HFFc6 (cell line): Measurements from ENCODE around the gene OCA2. TPM values are rescaled to one million over a fixed set of nuclear protein-coding genes. Genes with fewer than 3 reads are reported as not detected.

Experiments used
- DNase-seq: peaks from one replicate; pipeline ENCODE4 v3.0.0-alpha.2; 2018
- H3K27ac Mint-ChIP-seq: 2 replicates; pipeline ENCODE4 v1.8.0; 2020; ENCODE audit warnings: mild to moderate bottlenecking, mixed read lengths
- H3K27me3 Mint-ChIP-seq: 2 replicates; pipeline ENCODE4 v1.8.0; 2021; ENCODE audit warnings: mild to moderate bottlenecking, moderate library complexity, mixed read lengths; ENCODE audit not compliant: insufficient read depth
- H3K36me3 Mint-ChIP-seq: 2 replicates; pipeline ENCODE4 v1.8.0; 2021; ENCODE audit warnings: low read depth, mixed read lengths
- H3K4me1 Mint-ChIP-seq: 2 replicates; pipeline ENCODE4 v1.8.0; 2020; ENCODE audit warnings: low read depth, mixed read lengths
- H3K4me3 Mint-ChIP-seq: 2 replicates; pipeline ENCODE4 v1.8.0; 2020; ENCODE audit warnings: mild to moderate bottlenecking, moderate library complexity, mixed read lengths
- H3K9me3 Mint-ChIP-seq: 2 replicates; pipeline ENCODE4 v1.8.0; 2020; ENCODE audit warnings: mild to moderate bottlenecking, mixed read lengths
- total RNA-seq, 6 experiments: library from RNA; stranded (reverse); fragmentation: NEBNext Ultra II Directional; extraction: Animal tissue kit (Norgen Biotek cat#: 25700); gene quantifications; 2 replicates in 1 of 6; 3 replicates in 5 of 6; pipeline ENCODE4 v1.2.3, GENCODE V29; 2021
- TF ChIP-seq, protein P1 (sequence below): fragments of 200-600 bp; sonication (generic); IDR thresholded peaks from 2 replicates; pipeline ENCODE4 v1.5.0; 2021; ENCODE audit warnings: antibody characterized with exemption, mild to moderate bottlenecking

OCA2 gene
- total RNA-seq, 6 experiments from 2014 or later, result not detected

DNA sequence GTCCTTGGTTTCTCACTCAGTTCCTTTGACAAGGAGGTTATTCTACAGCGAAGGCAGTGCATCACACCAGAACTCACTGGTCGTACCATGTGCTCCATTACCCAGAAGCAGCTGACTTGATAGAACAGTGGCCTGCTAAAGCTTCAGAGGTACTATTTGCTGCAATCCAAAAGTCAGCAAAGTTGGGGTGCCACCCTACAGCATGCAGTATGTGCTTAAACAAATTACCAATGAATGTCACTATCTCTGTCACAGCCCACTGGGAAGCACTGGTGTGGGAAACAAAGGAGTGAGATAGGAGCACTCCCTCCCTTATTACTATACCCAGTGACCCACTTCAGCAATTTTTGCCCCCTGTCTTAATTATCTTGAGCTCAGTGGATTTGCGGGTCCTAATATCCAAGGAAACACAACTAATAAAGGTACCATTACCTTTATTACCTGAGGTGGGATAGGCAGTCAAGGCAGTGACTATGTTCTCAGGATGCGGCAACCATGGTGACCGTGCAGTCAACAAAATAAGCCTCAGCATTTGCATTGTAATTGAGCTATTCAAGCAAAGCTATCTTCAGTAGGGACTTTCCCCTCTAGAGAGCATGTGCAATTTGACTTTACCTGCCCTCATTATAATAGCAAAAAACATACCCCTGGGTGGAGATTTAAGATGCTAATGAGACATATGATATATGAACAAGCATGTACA lies 199.4 kb downstream of the OCA2 start:
- Mint-ChIP-seq H3K36me3 (peaks cover 5% of the 10 kb centered on the region; the same call in 1 of the 2 replicates), H3K27me3 (no peaks in the 10 kb centered on the region; the same call in none of the 2 replicates), H3K27ac (no peak overlapping the region), H3K4me1 (no peaks in the 10 kb centered on the region), H3K9me3 (peaks cover 43% of the 10 kb centered on the region), H3K4me3 (no peak overlapping the region)
- TF ChIP-seq, protein P1, sequence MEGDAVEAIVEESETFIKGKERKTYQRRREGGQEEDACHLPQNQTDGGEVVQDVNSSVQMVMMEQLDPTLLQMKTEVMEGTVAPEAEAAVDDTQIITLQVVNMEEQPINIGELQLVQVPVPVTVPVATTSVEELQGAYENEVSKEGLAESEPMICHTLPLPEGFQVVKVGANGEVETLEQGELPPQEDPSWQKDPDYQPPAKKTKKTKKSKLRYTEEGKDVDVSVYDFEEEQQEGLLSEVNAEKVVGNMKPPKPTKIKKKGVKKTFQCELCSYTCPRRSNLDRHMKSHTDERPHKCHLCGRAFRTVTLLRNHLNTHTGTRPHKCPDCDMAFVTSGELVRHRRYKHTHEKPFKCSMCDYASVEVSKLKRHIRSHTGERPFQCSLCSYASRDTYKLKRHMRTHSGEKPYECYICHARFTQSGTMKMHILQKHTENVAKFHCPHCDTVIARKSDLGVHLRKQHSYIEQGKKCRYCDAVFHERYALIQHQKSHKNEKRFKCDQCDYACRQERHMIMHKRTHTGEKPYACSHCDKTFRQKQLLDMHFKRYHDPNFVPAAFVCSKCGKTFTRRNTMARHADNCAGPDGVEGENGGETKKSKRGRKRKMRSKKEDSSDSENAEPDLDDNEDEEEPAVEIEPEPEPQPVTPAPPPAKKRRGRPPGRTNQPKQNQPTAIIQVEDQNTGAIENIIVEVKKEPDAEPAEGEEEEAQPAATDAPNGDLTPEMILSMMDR, result no peak
- no peak for DNase-seq

DNA sequence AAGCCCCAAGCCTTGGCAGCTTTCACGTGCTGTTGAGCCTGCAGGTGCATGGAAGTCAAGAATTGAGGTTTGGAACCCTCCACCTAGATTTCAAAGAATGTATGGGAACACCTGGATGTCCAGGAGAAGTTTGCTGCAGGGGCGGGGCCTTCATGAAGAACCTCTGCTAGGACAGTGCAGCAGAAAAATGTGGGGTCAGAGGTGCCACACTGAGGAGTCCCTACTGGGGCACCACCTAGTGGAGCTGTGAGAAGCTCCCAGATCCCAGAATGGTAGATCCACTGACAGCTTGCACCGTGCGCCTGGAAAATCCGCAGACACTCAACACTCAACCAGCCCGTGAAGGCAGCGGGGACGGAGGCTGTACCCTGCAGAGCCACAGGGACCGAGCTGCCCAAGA lies 201.6 kb downstream of the OCA2 start:
- Mint-ChIP-seq H3K4me3 (no peak overlapping the region), H3K36me3 (peaks cover 5% of the 10 kb centered on the region; the same call in 1 of the 2 replicates)
- no peak for DNase-seq

DNA sequence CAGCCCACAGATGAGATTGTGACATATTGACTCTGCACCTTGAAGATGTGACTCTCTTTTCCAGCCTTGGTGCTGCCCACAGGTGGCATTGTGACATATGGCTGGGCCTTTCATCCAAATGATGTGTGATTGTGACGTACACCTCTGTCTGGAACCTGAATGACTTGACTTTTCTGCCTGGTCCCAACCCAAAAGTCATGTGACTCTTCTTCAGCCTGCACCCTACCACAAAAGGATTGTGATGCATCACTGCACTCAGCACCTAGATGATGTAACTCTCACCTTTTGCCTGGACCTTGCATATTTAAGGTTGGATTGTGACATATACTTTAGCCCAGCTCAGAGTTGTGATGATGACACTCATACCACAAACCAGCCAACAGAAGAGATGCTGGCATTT lies 204.5 kb downstream of the OCA2 start:
- peaks cover 7% of the 10 kb centered on the region; the same call in 1 of the 2 replicates for H3K36me3 Mint-ChIP-seq
- no peaks in the 10 kb centered on the region for H3K4me1 Mint-ChIP-seq
- DNase-seq, result no peak
- TF ChIP-seq, protein P1, result no peak
- H3K9me3 Mint-ChIP-seq, result peaks cover 60% of the 10 kb centered on the region
- no peaks in the 10 kb centered on the region; the same call in none of the 2 replicates for H3K27me3 Mint-ChIP-seq
- H3K27ac Mint-ChIP-seq, result no peak overlapping the region
- no peak overlapping the region for H3K4me3 Mint-ChIP-seq

More for the DNA sequence above, 201.6 kb downstream of the OCA2 start:
- no peaks in the 10 kb centered on the region; the same call in none of the 2 replicates for H3K27me3 Mint-ChIP-seq
- no peak overlapping the region for H3K27ac Mint-ChIP-seq
- no peaks in the 10 kb centered on the region for H3K4me1 Mint-ChIP-seq
- TF ChIP-seq, protein P1, result no peak
- H3K9me3 Mint-ChIP-seq, result peaks cover 48% of the 10 kb centered on the region

DNA sequence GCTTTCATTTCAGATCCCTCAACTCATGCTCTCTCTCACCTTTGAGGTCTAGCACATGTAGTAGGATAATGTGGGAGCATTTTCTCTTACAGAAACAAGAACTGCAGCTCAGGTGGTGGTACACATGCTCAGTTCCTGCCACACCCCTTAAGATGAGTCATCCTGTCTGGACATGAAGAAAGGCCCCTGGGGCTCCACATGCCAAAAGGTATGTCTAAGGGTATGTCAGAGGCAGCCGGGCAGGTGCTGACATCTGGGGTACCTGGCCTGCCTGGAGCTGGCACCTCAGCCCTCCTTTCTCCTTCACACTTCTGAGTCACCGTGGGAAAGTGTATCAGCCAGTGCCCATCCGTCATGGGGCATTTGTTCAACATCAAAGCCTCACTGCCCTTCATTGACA lies 209.9 kb downstream of the OCA2 start:
- Mint-ChIP-seq H3K27ac (no peak overlapping the region), H3K4me1 (no peaks in the 10 kb centered on the region), H3K4me3 (no peak overlapping the region), H3K27me3 (no peaks in the 10 kb centered on the region; the same call in none of the 2 replicates), H3K9me3 (peaks cover 70% of the 10 kb centered on the region), H3K36me3 (0 out of 2 replicates have a peak, but pooled peaks cover 9% of the 10 kb centered on the region)
- no peak for DNase-seq
- TF ChIP-seq, protein P1, result no peak

DNA sequence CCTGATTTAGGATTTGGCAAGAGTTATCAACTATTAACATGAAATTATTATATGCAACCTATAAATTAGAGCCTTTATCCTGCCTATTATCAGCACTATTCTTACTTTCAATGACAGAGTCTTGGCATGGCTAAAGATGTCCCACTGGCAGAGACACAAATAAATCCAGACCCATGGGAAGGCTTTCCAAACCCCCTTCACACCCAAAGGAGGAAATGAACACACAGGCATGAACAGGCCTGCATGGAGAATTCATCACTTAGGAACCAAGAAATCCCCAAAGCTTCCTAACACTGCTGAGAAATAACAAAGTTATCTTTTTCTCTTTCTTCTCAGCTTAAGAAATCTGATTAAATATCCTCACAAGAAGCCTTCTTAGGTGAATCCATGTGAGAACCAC lies 213.9 kb downstream of the OCA2 start:
- no peak overlapping the region for H3K27ac Mint-ChIP-seq

More for the DNA sequence above, 213.9 kb downstream of the OCA2 start:
- no peak for DNase-seq
- Mint-ChIP-seq H3K36me3 (0 out of 2 replicates have a peak, but pooled peaks cover 9% of the 10 kb centered on the region), H3K4me1 (no peaks in the 10 kb centered on the region), H3K9me3 (peaks cover 66% of the 10 kb centered on the region), H3K4me3 (no peak overlapping the region), H3K27me3 (no peaks in the 10 kb centered on the region; the same call in 1 of the 2 replicates)
- TF ChIP-seq, protein P1, result no peak
